Measurements from ENCODE around the gene IGSF9B. TPM values are rescaled to one million over a fixed set of nuclear protein-coding genes. Genes with fewer than 3 reads are reported as not detected.

Gene IGSF9B
- total and polyA plus RNA-seq, 2 experiments from 2014 or later = 0.30 to 0.65 TPM

GRCh38 chr11:133997554-133997953, 40.8 kb upstream of the IGSF9B start:
- H2AFZ ChIP-seq = no peak overlapping the region

DNA sequence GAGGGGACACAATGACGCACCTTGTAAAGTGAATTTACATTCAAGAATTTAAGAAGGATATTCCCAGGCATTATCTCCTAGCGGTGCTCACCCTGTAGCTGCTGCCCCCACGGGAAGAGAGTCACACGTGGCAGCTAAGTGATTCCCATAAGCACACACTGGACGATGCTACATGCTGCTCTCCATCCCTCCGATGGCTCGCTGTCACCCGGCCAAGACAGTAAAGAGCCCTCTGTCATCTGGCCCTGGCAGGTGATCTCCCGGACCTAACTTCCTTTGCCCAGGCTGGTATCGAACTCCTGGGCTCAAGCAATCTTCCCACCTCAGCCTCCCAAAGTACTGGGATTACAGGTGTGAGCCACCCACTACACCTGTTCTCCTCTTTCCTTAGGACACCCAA, 39.9 kb upstream of the IGSF9B start:
- H3K9me2 ChIP-seq (replicated peaks; ENCODE audit: insufficient read depth) = no peaks in the 10 kb centered on the region
- no peak overlapping the region for H2AFZ ChIP-seq
- H3K4me2 ChIP-seq = no peak overlapping the region
- H3K36me3 ChIP-seq (replicated peaks; ENCODE audit: insufficient read depth, low read depth) = no peaks in the 10 kb centered on the region
- WGBS (ENCODE audit: low lambda C conversion rate, missing lambda C conversion rate) = 92% methylated on average over 10 of the region's 10 CpGs
- no peak overlapping the region for H3K27ac ChIP-seq
- H3K9me3 ChIP-seq (ENCODE audit: low read depth) = no peaks in the 10 kb centered on the region
- H3K79me2 ChIP-seq = no peaks in the 10 kb centered on the region
- TF ChIP-seq CTCF (IDR thresholded peaks at IDR 0.05; ENCODE audit: poor library complexity) (no peak), EZH2phosphoT487 (IDR thresholded peaks at IDR 0.05; ENCODE audit: low read depth, severe bottlenecking, unreplicated experiment) (no peak), EZH2 (IDR thresholded peaks at IDR 0.05; ENCODE audit: borderline replicate concordance) (no peak)
- H4K20me1 ChIP-seq (ENCODE audit: insufficient read depth, poor library complexity, severe bottlenecking) = no peaks in the 10 kb centered on the region
- no peaks in the 10 kb centered on the region for H3K27me3 ChIP-seq
- H3K4me3 ChIP-seq = no peak overlapping the region
- H3K4me1 ChIP-seq (ENCODE audit: insufficient read depth) = no peaks in the 10 kb centered on the region
- DNase-seq (ENCODE audit: low spot score) = no peak

More at GRCh38 chr11:133997554-133997953, 40.8 kb upstream of the IGSF9B start:
- Histone ChIP-seq H3K27me3 (no peaks in the 10 kb centered on the region), H3K4me2 (no peak overlapping the region), H4K20me1 (ENCODE audit: insufficient read depth, poor library complexity, severe bottlenecking) (no peaks in the 10 kb centered on the region), H3K9me2 (replicated peaks; ENCODE audit: insufficient read depth) (no peaks in the 10 kb centered on the region), H3K27ac (no peak overlapping the region), H3K79me2 (no peaks in the 10 kb centered on the region), H3K4me1 (ENCODE audit: insufficient read depth) (no peaks in the 10 kb centered on the region), H3K4me3 (no peak overlapping the region), H3K36me3 (replicated peaks; ENCODE audit: insufficient read depth, low read depth) (no peaks in the 10 kb centered on the region), H3K9me3 (ENCODE audit: low read depth) (no peaks in the 10 kb centered on the region)
- DNase-seq (ENCODE audit: low spot score) = no peak
- no peak for TF ChIP-seq EZH2phosphoT487 (IDR thresholded peaks at IDR 0.05; ENCODE audit: low read depth, severe bottlenecking, unreplicated experiment)
- TF ChIP-seq CTCF (IDR thresholded peaks at IDR 0.05; ENCODE audit: poor library complexity) = no peak
- no peak for TF ChIP-seq EZH2 (IDR thresholded peaks at IDR 0.05; ENCODE audit: borderline replicate concordance)
- WGBS (ENCODE audit: low lambda C conversion rate, missing lambda C conversion rate) = 88% methylated on average over 5 of the region's 5 CpGs

GRCh38 chr11:133995066-133995465, 38.3 kb upstream of the IGSF9B start:
- H3K9me2 ChIP-seq (replicated peaks; ENCODE audit: insufficient read depth) = no peaks in the 10 kb centered on the region
- H3K36me3 ChIP-seq (replicated peaks; ENCODE audit: insufficient read depth, low read depth) = no peaks in the 10 kb centered on the region
- 91% methylated on average over 8 of the region's 8 CpGs for WGBS (ENCODE audit: low lambda C conversion rate, missing lambda C conversion rate)
- no peaks in the 10 kb centered on the region for H3K79me2 ChIP-seq
- peaks cover 2% of the 10 kb centered on the region for H3K27me3 ChIP-seq
- H3K4me3 ChIP-seq = no peak overlapping the region
- H4K20me1 ChIP-seq (ENCODE audit: insufficient read depth, poor library complexity, severe bottlenecking) = no peaks in the 10 kb centered on the region
- no peak overlapping the region for H2AFZ ChIP-seq
- no peak for TF ChIP-seq EZH2phosphoT487 (IDR thresholded peaks at IDR 0.05; ENCODE audit: low read depth, severe bottlenecking, unreplicated experiment)
- no peak for TF ChIP-seq CTCF (IDR thresholded peaks at IDR 0.05; ENCODE audit: poor library complexity)
- TF ChIP-seq EZH2 (IDR thresholded peaks at IDR 0.05; ENCODE audit: borderline replicate concordance) = no peak
- H3K27ac ChIP-seq = no peak overlapping the region
- no peaks in the 10 kb centered on the region for H3K4me1 ChIP-seq (ENCODE audit: insufficient read depth)
- no peak overlapping the region for H3K4me2 ChIP-seq
- DNase-seq (ENCODE audit: low spot score) = no peak
- H3K9me3 ChIP-seq (ENCODE audit: low read depth) = no peaks in the 10 kb centered on the region

DNA sequence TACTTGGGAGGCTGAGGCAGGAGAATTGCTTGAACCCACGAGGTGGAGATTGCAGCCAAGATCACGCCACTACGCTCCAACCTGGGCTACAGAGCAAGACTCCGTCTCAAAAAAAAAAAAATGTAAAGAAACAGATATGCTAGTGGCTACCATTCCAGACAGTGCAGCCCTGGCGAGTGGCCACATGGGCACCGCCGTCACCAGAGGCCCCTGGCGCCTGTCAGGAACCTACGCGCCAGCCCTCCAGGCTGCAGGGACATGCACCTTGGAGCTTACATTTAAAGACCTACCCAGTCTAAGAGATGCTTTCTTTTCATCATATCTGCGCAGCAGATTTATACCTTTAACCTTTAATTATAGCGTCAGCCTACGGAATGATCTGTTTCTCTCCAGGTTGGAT, 37.2 kb upstream of the IGSF9B start:
- TF ChIP-seq EZH2phosphoT487 (IDR thresholded peaks at IDR 0.05; ENCODE audit: low read depth, severe bottlenecking, unreplicated experiment) (no peak), EZH2 (IDR thresholded peaks at IDR 0.05; ENCODE audit: borderline replicate concordance) (no peak)
- Histone ChIP-seq H3K27ac (no peak overlapping the region), H3K27me3 (peaks cover 6% of the 10 kb centered on the region), H3K4me2 (no peak overlapping the region), H3K79me2 (no peaks in the 10 kb centered on the region), H2AFZ (no peak overlapping the region), H4K20me1 (ENCODE audit: insufficient read depth, poor library complexity, severe bottlenecking) (no peaks in the 10 kb centered on the region), H3K4me1 (ENCODE audit: insufficient read depth) (no peaks in the 10 kb centered on the region), H3K36me3 (replicated peaks; ENCODE audit: insufficient read depth, low read depth) (no peaks in the 10 kb centered on the region), H3K9me3 (ENCODE audit: low read depth) (no peaks in the 10 kb centered on the region), H3K4me3 (no peak overlapping the region), H3K9me2 (replicated peaks; ENCODE audit: insufficient read depth) (no peaks in the 10 kb centered on the region)
- WGBS (ENCODE audit: low lambda C conversion rate, missing lambda C conversion rate) = 93% methylated on average over 13 of the region's 13 CpGs
- no peak for DNase-seq (ENCODE audit: low spot score)
